ENCODE measurements around the gene LRRN2. TPM values are rescaled to one million over a fixed set of nuclear protein-coding genes. Genes with fewer than 3 reads are reported as not detected.

LRRN2 gene
- total and polyA plus RNA-seq, 8 donors, result 0.43 to 4.1 (median 1.0) TPM; not detected in 2

- Histone ChIP-seq H3K9me3 (no peaks in the 10 kb centered on the region), H3K27ac (no peak overlapping the region), H3K36me3 (peaks cover 0 to 11% (median 0%) of the 10 kb centered on the region in 4 donors), H3K4me1 (peaks cover 0 to 27% (median 5%) of the 10 kb centered on the region in 4 donors), H3K4me3 (no peak overlapping the region), H3K27me3 (peaks cover 0 to 15% (median 0%) of the 10 kb centered on the region in 3 donors)
- WGBS, 5 donors, result 37 to 58% (median 41%) methylated on average over 7 to 8 of the region's 8 CpGs
- intact Hi-C loops (cut with DNase I; ENCODE audit: low total_unique reads), result no loop called here
- TF ChIP-seq POLR2A (IDR thresholded peaks at IDR 0.05) (no peak), EP300 (IDR thresholded peaks at IDR 0.05) (no peak), POLR2AphosphoS5 (IDR thresholded peaks at IDR 0.05) (no peak), CTCF (IDR thresholded peaks at IDR 0.05) (no peak)
- peak in 1 of 2 donors; percentile 72 for DNase-seq
Measured at GRCh38 chr1:204623365-204623893, 62.1 kb downstream of the LRRN2 start.

- Histone ChIP-seq H3K27me3 (peaks cover 0 to 8% (median 0%) of the 10 kb centered on the region in 3 donors), H3K4me1 (peaks cover 0 to 27% (median 5%) of the 10 kb centered on the region in 4 donors), H3K4me3 (no peak overlapping the region), H3K36me3 (peaks cover 0 to 19% (median 0%) of the 10 kb centered on the region in 4 donors), H3K9me3 (no peaks in the 10 kb centered on the region), H3K27ac (no peak overlapping the region)
- no peak for TF ChIP-seq EP300 (IDR thresholded peaks at IDR 0.05)
- no peak for TF ChIP-seq CTCF (IDR thresholded peaks at IDR 0.05)
- no peak for TF ChIP-seq POLR2A (IDR thresholded peaks at IDR 0.05)
- TF ChIP-seq POLR2AphosphoS5 (IDR thresholded peaks at IDR 0.05), result no peak
- intact Hi-C loops (cut with DNase I; ENCODE audit: low total_unique reads), result no loop called here
- no peak for DNase-seq
- WGBS, 5 donors, result 55 to 80% (median 58%) methylated on average over 3 to 4 of the region's 4 CpGs
Measured at GRCh38 chr1:204621996-204622395, 63.5 kb downstream of the LRRN2 start.

- WGBS, 5 donors, result 40 to 50% (median 43%) methylated on average over 3 of the region's 3 CpGs
- TF ChIP-seq EP300 (IDR thresholded peaks at IDR 0.05) (no peak), CTCF (IDR thresholded peaks at IDR 0.05) (no peak), POLR2AphosphoS5 (IDR thresholded peaks at IDR 0.05) (no peak), POLR2A (IDR thresholded peaks at IDR 0.05) (no peak)
- H3K36me3 ChIP-seq, result peaks cover 0 to 19% (median 0%) of the 10 kb centered on the region in 4 donors
Measured at GRCh38 chr1:204621396-204621795, 64.1 kb downstream of the LRRN2 start.

GRCh38 chr1:204619721-204620120, 65.8 kb downstream of the LRRN2 start:
- H3K9me3 ChIP-seq, result no peaks in the 10 kb centered on the region
- peaks cover 0 to 19% (median 0%) of the 10 kb centered on the region in 4 donors for H3K36me3 ChIP-seq
- no peak overlapping the region for H3K27ac ChIP-seq
- whole genome bisulfite sequencing, 5 donors, result 88 to 94% (median 93%) methylated on average over 9 to 13 of the region's 13 CpGs
- no peak overlapping the region for H3K4me3 ChIP-seq
- no peak for TF ChIP-seq EP300 (IDR thresholded peaks at IDR 0.05)
- TF ChIP-seq POLR2A (IDR thresholded peaks at IDR 0.05), result no peak
- no peak for TF ChIP-seq CTCF (IDR thresholded peaks at IDR 0.05)
- TF ChIP-seq POLR2AphosphoS5 (IDR thresholded peaks at IDR 0.05), result no peak
- DNase-seq, result no peak
- peaks cover 0 to 8% (median 0%) of the 10 kb centered on the region in 3 donors for H3K27me3 ChIP-seq
- H3K4me1 ChIP-seq, result peaks cover 0 to 27% (median 5%) of the 10 kb centered on the region in 4 donors
- intact Hi-C loops (cut with DNase I; ENCODE audit: low total_unique reads), result no loop called here

More at GRCh38 chr1:204621396-204621795, 64.1 kb downstream of the LRRN2 start:
- DNase-seq, result no peak
- Histone ChIP-seq H3K27me3 (peaks cover 0 to 8% (median 0%) of the 10 kb centered on the region in 3 donors), H3K27ac (no peak overlapping the region), H3K4me3 (no peak overlapping the region), H3K9me3 (no peaks in the 10 kb centered on the region), H3K4me1 (peaks cover 0 to 27% (median 5%) of the 10 kb centered on the region in 4 donors)
- intact Hi-C loops (cut with DNase I; ENCODE audit: low total_unique reads), result no loop called here

Data from stomach (tissue), 9 donors.